HG03159 (cell line): ENCODE results near the gene OR8D1.

Experiments used
- ATAC-seq: cut with Tn5 transposase; IDR thresholded peaks from one replicate; pipeline ENCODE4 v1.9.1; 2021; ENCODE audit warnings: mild to moderate bottlenecking, moderate library complexity; ENCODE audit not compliant: unreplicated experiment

The OR8D1 gene

GRCh38 chr11:124313849-124314248 is at the start of gene OR8D1:
OR8D1 (minus strand) TSS chr11:124313949; CDS start chr11:124310766, 3,183 bp downstream.
- ATAC-seq: no peak

- no peak for ATAC-seq
These were observed 45.8 kb upstream of the OR8D1 start for GRCh38 chr11:124359566-124359965.

- no peak for ATAC-seq
These were observed 32.7 kb upstream of the OR8D1 start for GRCh38 chr11:124346311-124346955.

DNA sequence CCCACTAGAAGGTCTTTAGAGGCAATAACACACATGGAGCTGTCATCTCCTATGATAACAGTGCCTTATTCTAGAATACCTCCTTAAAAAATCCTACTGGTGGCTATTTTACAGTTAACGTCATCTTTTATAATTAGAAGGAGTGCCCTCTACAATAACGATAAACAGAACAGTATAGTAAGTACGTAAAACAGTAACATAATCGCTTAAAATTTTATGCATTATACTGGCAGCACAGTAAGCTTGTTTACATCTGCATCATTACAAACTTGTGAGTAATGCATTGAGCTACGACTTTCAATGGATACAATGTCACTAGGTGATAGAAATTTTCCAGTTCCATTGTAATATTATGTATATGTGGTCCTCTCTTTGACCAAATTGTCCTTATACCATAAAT is 30.6 kb upstream of the OR8D1 start:
- ATAC-seq: no peak

GRCh38 chr11:124340142-124340447 is 26.3 kb upstream of the OR8D1 start:
- ATAC-seq: no peak

DNA sequence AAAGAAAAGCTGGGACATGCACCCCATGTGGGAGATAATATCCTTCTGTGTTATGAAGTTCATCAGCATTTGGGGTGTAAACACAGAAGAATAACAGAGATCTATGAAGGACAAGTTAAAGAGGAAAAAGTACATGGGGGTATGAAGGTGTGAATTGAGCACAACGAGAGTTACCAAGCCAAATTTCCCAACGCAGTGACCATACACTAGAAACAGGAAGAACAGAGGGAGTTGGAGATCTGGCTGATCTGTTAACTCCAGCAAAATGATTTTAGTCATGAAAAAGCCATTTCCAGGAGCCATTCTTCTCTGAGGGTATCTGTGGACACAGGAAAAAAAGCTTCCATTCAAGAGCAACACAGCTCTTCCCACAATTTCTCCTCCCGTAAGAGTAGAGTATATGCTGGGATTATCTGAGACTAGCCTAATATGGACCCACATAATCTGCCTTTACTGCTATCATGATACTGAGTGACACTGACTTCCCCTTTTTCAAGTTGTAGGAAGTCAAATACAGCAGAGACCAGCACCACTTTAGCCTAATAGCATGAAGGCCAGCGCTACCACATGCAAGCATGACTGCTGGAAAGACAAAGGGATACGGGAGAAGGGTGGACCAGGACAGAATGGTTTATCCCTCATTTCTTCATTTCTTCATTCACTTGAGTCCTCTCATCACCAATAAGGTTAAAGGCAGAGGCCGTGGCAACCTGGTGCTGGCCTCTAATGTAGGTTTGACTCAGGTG is 25.8 kb upstream of the OR8D1 start:
- ATAC-seq: no peak

GRCh38 chr11:124331873-124332272 is 18.1 kb upstream of the OR8D1 start:
- ATAC-seq: no peak

- peak; percentile 99 for ATAC-seq
These were observed 16.2 kb upstream of the OR8D1 start for GRCh38 chr11:124329787-124330478.

- no peak for ATAC-seq
These were observed 14.0 kb upstream of the OR8D1 start for GRCh38 chr11:124327775-124328174.

DNA sequence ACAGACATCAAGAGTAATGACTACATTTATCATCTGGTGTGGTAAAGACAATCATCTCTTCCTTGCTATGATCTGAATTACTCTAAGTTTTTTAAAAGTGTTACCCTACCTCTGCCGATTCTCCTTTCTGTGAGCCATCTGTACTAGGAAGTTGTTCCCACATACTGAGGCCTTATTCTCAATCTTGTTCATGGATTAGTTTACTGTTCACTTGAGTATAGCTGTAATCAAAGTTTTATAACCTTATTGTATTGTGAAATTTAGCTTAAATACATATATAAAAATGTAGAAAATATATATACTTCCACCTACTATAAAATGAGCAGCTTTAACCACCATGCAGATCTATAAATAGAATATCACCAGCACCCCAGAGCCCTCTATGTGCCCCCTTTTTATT is 8.6 kb upstream of the OR8D1 start:
- ATAC-seq: no peak

DNA sequence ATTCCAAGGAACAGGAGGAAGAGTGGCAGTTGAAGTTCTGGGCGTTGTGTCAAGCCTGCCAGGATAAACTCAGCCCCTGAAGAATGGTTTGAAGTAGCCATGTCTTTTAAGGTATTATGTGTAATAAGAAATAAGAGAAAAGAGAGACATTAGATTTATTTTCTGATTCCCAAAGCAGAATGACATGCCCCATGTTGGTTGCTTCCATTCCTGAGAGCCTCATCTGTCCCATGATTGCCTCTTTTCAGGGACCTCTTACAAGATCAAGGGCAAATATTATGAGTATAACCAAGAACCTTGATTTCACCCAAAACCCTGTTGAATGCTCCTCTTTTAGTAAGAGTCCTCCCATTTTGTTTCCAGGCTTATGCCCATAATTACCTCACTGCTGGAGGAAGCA is 6.3 kb upstream of the OR8D1 start, which contains the start of gene OR8D2:
Gene OR8D2, minus strand, starts transcription at position 101 of the 400 bp plus-strand sequence. Its CDS starts 0 bp downstream, at position 101.
- no peak for ATAC-seq

GRCh38 chr11:124315052-124315451 is 1.3 kb upstream of the OR8D1 start:
- ATAC-seq: no peak

DNA sequence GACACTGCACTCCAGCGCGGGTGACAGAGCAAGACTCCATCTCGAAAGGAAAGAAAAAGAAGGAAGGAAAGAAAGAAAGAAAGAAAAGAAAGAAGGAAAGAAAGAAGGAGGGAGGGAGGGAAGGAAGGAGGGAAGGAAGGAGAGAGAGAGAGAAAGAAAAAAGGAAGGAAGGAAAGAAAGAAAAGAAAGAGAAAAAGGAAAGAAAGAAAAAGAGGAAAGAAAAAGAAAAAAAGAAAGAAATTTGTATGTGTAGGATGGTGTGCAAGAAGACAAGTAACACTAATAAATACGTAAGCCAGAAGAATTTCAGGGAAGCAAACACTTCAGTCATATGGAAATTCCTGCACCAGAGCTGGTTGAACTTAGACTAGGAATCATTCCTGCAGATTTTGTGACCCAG is 618 bp downstream of the OR8D1 start:
- ATAC-seq: no peak

- ATAC-seq: no peak
These were observed 2.1 kb downstream of the OR8D1 start for GRCh38 chr11:124311670-124312069.

- ATAC-seq: no peak
These were observed 2.5 kb downstream of the OR8D1 start for GRCh38 chr11:124311269-124311668.

DNA sequence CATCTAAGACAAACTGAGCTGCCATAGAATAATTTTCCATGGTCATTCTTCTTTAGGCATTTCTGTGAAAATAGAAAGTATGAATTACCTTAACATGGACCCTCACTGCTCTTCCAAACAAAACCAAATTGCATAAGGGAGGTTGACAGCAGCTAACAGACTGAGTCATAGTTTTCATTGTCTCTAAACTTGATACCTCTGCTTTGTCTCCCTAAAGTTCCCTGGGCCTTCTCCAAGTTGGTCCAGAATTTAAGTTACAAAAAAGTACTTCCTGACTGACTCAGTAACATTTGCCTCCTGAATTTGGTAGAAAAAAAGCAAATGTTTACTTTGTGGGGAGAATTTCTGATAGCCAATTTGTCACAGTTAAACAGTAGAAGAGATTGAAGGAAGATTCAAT is 3.0 kb downstream of the OR8D1 start:
- ATAC-seq: no peak

GRCh38 chr11:124307093-124307492 is 6.7 kb downstream of the OR8D1 start:
- ATAC-seq: no peak

DNA sequence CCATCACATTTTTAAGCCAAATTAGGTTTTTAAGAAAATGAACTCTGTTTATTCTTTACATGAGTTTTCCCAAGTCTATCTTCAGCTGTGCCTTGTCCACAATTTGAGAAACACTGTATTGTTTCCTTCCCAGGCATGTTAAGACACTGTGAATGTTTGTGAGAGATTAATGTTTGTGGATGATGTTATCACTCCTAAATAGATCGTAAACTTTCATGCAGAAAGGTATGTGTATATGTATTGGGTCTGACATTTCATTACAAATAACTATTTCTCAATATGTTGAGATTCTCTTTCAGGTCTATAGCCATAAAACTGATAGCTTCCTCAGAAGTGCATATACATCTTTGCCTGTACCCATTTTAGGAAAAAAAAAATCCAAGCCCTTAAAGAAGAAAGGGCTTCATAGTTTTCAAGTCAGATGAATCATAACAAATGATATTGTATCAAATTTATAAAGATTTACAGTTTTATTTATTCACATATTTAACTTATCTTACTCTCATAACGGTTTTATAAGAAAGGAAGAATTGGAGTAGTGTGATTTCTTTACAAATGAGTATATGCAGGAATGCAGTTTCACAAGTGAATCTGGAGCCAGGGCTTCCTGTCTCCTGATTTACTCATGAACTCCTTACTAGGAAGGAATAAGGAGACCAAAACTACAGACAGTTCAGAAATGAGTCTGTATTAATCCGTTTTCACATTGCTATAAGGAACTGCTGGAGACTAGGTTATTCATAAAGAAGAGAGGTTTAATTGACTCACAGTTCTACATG is 11.2 kb downstream of the OR8D1 start:
- ATAC-seq: no peak

GRCh38 chr11:124301548-124301947 is 12.2 kb downstream of the OR8D1 start:
- ATAC-seq: no peak

DNA sequence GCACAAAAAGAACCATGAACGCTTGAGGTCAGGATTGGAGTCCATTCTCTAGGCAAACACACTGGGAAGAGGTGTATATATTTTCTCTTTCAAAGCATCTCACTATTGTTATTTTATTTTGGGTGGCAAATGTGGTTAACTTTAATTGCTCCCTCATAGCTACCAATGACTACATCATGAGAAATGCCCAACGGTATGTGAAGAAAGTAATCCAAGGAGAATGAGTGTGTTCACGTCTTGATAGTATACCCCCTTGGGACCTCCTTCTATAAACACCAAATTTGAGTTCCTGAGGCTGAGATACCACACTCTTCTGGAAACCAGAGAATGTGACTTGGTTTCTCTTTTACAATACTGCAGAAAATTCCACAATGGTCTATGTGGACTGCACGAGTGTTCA is 15.8 kb downstream of the OR8D1 start:
- no peak for ATAC-seq

- ATAC-seq: no peak
These were observed 17.7 kb downstream of the OR8D1 start for GRCh38 chr11:124296016-124296415.
